C4-2B (cell line): Measurements from ENCODE around the gene WNT16.

Source experiments
- ZFX ChIP-seq: fragments of 450-650 bp; IDR thresholded peaks from 2 replicates; pipeline ENCODE4 v1.6.1; 2017
- TF ChIP-seq, protein P1 (sequence below): fragments of 450-650 bp; conservative IDR thresholded peaks from 2 replicates; pipeline ENCODE4 v1.5.1; 2017; ENCODE audit warnings: mild to moderate bottlenecking

DNA sequence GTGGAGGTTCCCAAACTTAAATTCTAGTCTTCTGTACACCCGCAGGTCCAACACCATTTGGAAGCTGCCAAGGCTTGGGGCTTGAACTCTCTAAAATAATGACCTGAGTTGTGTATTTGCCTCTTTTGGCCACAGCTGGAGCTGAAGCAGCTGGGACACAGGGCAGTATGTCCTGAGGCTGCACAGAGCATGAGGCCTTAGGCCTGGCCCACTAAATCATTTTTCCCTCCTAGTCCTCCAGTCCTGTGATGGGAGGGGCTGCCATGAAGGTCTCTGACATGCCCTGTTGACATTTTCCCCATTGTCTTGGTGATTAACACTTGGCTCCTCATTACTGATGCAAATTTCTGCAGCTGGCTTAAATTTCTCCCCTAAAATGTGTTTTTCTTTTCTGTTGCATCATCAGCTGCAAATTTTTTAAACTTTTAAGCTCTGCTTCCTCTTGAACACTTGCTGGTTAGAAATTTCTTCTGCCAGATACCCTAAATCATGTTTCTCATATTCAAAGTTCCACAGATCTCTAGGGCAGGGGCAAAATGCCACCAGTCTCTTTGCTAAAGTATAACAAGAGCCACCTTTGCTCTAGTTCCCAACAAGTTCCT is 43.6 kb upstream of the WNT16 start:
- TF ChIP-seq, protein P1, sequence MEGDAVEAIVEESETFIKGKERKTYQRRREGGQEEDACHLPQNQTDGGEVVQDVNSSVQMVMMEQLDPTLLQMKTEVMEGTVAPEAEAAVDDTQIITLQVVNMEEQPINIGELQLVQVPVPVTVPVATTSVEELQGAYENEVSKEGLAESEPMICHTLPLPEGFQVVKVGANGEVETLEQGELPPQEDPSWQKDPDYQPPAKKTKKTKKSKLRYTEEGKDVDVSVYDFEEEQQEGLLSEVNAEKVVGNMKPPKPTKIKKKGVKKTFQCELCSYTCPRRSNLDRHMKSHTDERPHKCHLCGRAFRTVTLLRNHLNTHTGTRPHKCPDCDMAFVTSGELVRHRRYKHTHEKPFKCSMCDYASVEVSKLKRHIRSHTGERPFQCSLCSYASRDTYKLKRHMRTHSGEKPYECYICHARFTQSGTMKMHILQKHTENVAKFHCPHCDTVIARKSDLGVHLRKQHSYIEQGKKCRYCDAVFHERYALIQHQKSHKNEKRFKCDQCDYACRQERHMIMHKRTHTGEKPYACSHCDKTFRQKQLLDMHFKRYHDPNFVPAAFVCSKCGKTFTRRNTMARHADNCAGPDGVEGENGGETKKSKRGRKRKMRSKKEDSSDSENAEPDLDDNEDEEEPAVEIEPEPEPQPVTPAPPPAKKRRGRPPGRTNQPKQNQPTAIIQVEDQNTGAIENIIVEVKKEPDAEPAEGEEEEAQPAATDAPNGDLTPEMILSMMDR = no peak
- no peak for TF ChIP-seq ZFX
